HFFc6 (cell line): ENCODE data around the gene KLF7. TPM values are rescaled to one million over a fixed set of nuclear protein-coding genes. Genes with fewer than 3 reads are reported as not detected.
A peak's percentile ranks its signal among the peaks of the same experiment; 100 is the strongest.

Experiments used
- DNase-seq: peaks from one replicate; pipeline ENCODE4 v3.0.0-alpha.2; 2018
- H3K27ac Mint-ChIP-seq: 2 replicates; pipeline ENCODE4 v1.8.0; 2020; ENCODE audit warnings: mild to moderate bottlenecking, mixed read lengths
- H3K27me3 Mint-ChIP-seq: 2 replicates; pipeline ENCODE4 v1.8.0; 2021; ENCODE audit warnings: mild to moderate bottlenecking, moderate library complexity, mixed read lengths; ENCODE audit not compliant: insufficient read depth
- H3K36me3 Mint-ChIP-seq: 2 replicates; pipeline ENCODE4 v1.8.0; 2021; ENCODE audit warnings: low read depth, mixed read lengths
- H3K4me1 Mint-ChIP-seq: 2 replicates; pipeline ENCODE4 v1.8.0; 2020; ENCODE audit warnings: low read depth, mixed read lengths
- H3K4me3 Mint-ChIP-seq: 2 replicates; pipeline ENCODE4 v1.8.0; 2020; ENCODE audit warnings: mild to moderate bottlenecking, moderate library complexity, mixed read lengths
- H3K9me3 Mint-ChIP-seq: 2 replicates; pipeline ENCODE4 v1.8.0; 2020; ENCODE audit warnings: mild to moderate bottlenecking, mixed read lengths
- CTCF ChIP-seq: fragments of 200-600 bp; sonication (generic); IDR thresholded peaks from 2 replicates; pipeline ENCODE4 v1.5.0; 2021; ENCODE audit warnings: antibody characterized with exemption, mild to moderate bottlenecking
- total RNA-seq, 6 experiments: library from RNA; stranded (reverse); fragmentation: NEBNext Ultra II Directional; extraction: Animal tissue kit (Norgen Biotek cat#: 25700); gene quantifications; 2 replicates in 1 of 6; 3 replicates in 5 of 6; pipeline ENCODE4 v1.2.3, GENCODE V29; 2021

The KLF7 gene
- total RNA-seq, 6 experiments from 2014 or later: 29.4 to 45.0 (median 34.0) TPM

- Mint-ChIP-seq H3K36me3 (peaks cover 73% of the 10 kb centered on the region), H3K27me3 (no peaks in the 10 kb centered on the region), H3K4me1 (peaks cover 8% of the 10 kb centered on the region), H3K27ac (no peak overlapping the region), H3K4me3 (no peak overlapping the region), H3K9me3 (no peaks in the 10 kb centered on the region)
- no peak for TF ChIP-seq CTCF
- no peak for DNase-seq
Observed at GRCh38 chr2:207082619-207083018, 83.1 kb downstream of the KLF7 start.

- Mint-ChIP-seq H3K36me3 (peaks cover 58% of the 10 kb centered on the region), H3K9me3 (no peaks in the 10 kb centered on the region), H3K27me3 (peaks cover 4% of the 10 kb centered on the region), H3K4me3 (no peak overlapping the region), H3K27ac (no peak overlapping the region), H3K4me1 (peaks cover 22% of the 10 kb centered on the region)
- no peak for DNase-seq
- no peak for TF ChIP-seq CTCF
Observed at GRCh38 chr2:207078186-207078798, 87.5 kb downstream of the KLF7 start.

- H3K9me3 Mint-ChIP-seq: no peaks in the 10 kb centered on the region
- no peak for TF ChIP-seq CTCF
- no peak for DNase-seq
Observed at GRCh38 chr2:207077266-207077665, 88.5 kb downstream of the KLF7 start.

GRCh38 chr2:207075456-207075855 is 90.3 kb downstream of the KLF7 start:
- Mint-ChIP-seq H3K27ac (no peak overlapping the region), H3K9me3 (no peaks in the 10 kb centered on the region), H3K36me3 (peaks cover 34% of the 10 kb centered on the region), H3K4me3 (no peak overlapping the region), H3K4me1 (peaks cover 20% of the 10 kb centered on the region), H3K27me3 (peaks cover 4% of the 10 kb centered on the region)
- no peak for DNase-seq
- TF ChIP-seq CTCF: no peak

More at GRCh38 chr2:207077266-207077665, 88.5 kb downstream of the KLF7 start:
- Mint-ChIP-seq H3K4me1 (peaks cover 20% of the 10 kb centered on the region), H3K27ac (no peak overlapping the region; the same call in 1 of the 2 replicates), H3K4me3 (no peak overlapping the region), H3K36me3 (peaks cover 52% of the 10 kb centered on the region), H3K27me3 (peaks cover 4% of the 10 kb centered on the region)

- Mint-ChIP-seq H3K36me3 (peaks cover 20% of the 10 kb centered on the region), H3K4me3 (peak overlapping the region; percentile 7; the same call in 1 of the 2 replicates), H3K27ac (peak overlapping the region; percentile 36; the same call in 1 of the 2 replicates), H3K9me3 (no peaks in the 10 kb centered on the region), H3K4me1 (peaks cover 20% of the 10 kb centered on the region), H3K27me3 (peaks cover 4% of the 10 kb centered on the region)
- no peak for TF ChIP-seq CTCF
- DNase-seq: no peak
Observed at GRCh38 chr2:207073801-207074678, 91.7 kb downstream of the KLF7 start.
